HepG2 (cell line): Measurements from ENCODE around the gene UCKL1. TPM values are rescaled to one million over a fixed set of nuclear protein-coding genes. Genes with fewer than 3 reads are reported as not detected.

Experiments
- ATAC-seq: fragments of 200-7000 bp; cut with Tn5 transposase; 3 replicates; pipeline ENCODE4 v1.9.1; 2020; ENCODE audit warnings: mild to moderate bottlenecking, moderate library complexity
- BruUV-seq: library from RNA; stranded (reverse); fragments of 400-500 nt; replicated peaks from 2 replicates; lab custom pipeline; 2021; lab: Mats Ljungman, UMichigan
- CTCF ChIA-PET: fragments of 300-600 bp; formaldehyde crosslinking; extraction: SDS; loops from one replicate; lab custom pipeline; 2021; ENCODE audit warnings: low total read pairs, inconsistent platforms, low intra/inter-chr PET ratio; lab: Yijun Ruan, JAX
- POLR2A ChIA-PET: fragments of 350-600 bp; sonication (Branson Sonifier 250); formaldehyde crosslinking; loops from one replicate; lab custom pipeline; 2020; ENCODE audit warnings: antibody characterized with exemption, inconsistent platforms; lab: Yijun Ruan, JAX
- DNase-seq: peaks from one replicate; pipeline ENCODE4 v3.0.0-alpha.2; 2015; ENCODE audit warnings: low spot score
- FAIRE-seq: peaks from 3 replicates; lab custom pipeline; 2011; peaks lifted over from hg19 to GRCh38; lab: Jason Lieb, UNC
- H2AFZ ChIP-seq: one replicate; pipeline ENCODE4 v1.6.1; 2011; ENCODE audit warnings: low read length, inconsistent platforms
- H3K27ac ChIP-seq: fragments of 300-600 bp; 3 replicates; pipeline ENCODE4 v1.8.0; 2011; ENCODE audit warnings: mixed run types, mild to moderate bottlenecking, mixed read lengths, low read length, inconsistent platforms; ENCODE audit not compliant: insufficient read depth; ENCODE audit errors: extremely low read length
- H3K27me3 ChIP-seq, 2 experiments: fragments of 200-600 bp in 1 of 2; 2 replicates in 1 of 2; 3 replicates in 1 of 2; pipeline versions ENCODE4 v1.6.0 to v1.8.0; 2011; ENCODE audit warnings: low read length in 2 of 2, mild to moderate bottlenecking in 2 of 2, moderate library complexity in 2 of 2, inconsistent platforms in 1 of 2; ENCODE audit not compliant: insufficient read depth in 2 of 2, control insufficient read depth in 1 of 2
- H3K36me3 ChIP-seq, 2 experiments: fragments of 200-600 bp in 1 of 2; replicated peaks in 1 of 2; 2 replicates in 1 of 2; 3 replicates in 1 of 2; pipeline versions ENCODE4 v1.5.1 to v1.8.0; 2011; ENCODE audit warnings: low read length in 2 of 2, inconsistent platforms in 1 of 2; ENCODE audit not compliant: insufficient read depth in 2 of 2, control insufficient read depth in 1 of 2
- H3K4me1 ChIP-seq: 2 replicates; pipeline ENCODE4 v1.5.1; 2012; ENCODE audit warnings: low read length, inconsistent platforms; ENCODE audit not compliant: insufficient read depth
- H3K4me2 ChIP-seq: 2 replicates; pipeline ENCODE4 v1.6.0; 2011; ENCODE audit warnings: low read depth, low read length, inconsistent platforms
- H3K4me3 ChIP-seq, 3 experiments: fragments of 200-600 bp in 1 of 3; sonication (generic), shearing (Covaris generic) in 1 of 3; replicated peaks in 1 of 3; 2 replicates each; pipeline ENCODE4 v1.5.1; 2011 to 2016; ENCODE audit warnings: low read length in 3 of 3, inconsistent platforms in 2 of 3, low read depth in 2 of 3, mild to moderate bottlenecking in 2 of 3, control low read depth in 1 of 3, mixed read lengths in 1 of 3; ENCODE audit not compliant: insufficient read depth in 1 of 3
- H3K79me2 ChIP-seq: one replicate; pipeline ENCODE4 v1.6.1; 2011; ENCODE audit warnings: low read length, inconsistent platforms; ENCODE audit not compliant: insufficient read depth
- H3K9ac ChIP-seq: 2 replicates; pipeline ENCODE4 v1.6.0; 2011; ENCODE audit warnings: mild to moderate bottlenecking, low read depth, low read length, inconsistent platforms; ENCODE audit not compliant: insufficient read depth
- H3K9me3 ChIP-seq: 2 replicates; pipeline ENCODE4 v1.5.1; 2012; ENCODE audit warnings: mild to moderate bottlenecking, low read length
- H4K20me1 ChIP-seq: 2 replicates; pipeline ENCODE4 v1.6.0; 2011; ENCODE audit warnings: inconsistent platforms, mild to moderate bottlenecking, low read length, moderate library complexity; ENCODE audit not compliant: insufficient read depth
- ARNT ChIP-seq: fragments of 450-650 bp; IDR thresholded peaks from 2 replicates; pipeline ENCODE4 v1.6.1; 2017
- NFIB ChIP-seq: sonication (generic); formaldehyde crosslinking; IDR thresholded peaks from 2 replicates; pipeline ENCODE4 v1.9.0; 2021; ENCODE audit warnings: missing genetic modification reagents, mild to moderate bottlenecking, borderline replicate concordance
- NRL ChIP-seq: sonication (generic); formaldehyde crosslinking; IDR thresholded peaks from 2 replicates; pipeline ENCODE4 v1.5.0; 2020; ENCODE audit warnings: missing genetic modification reagents, mild to moderate bottlenecking, moderate library complexity, borderline replicate concordance
- RBM22 ChIP-seq: fragments of 200-400 bp; formaldehyde crosslinking; optimal IDR thresholded peaks from 2 replicates; pipeline ENCODE3; 2017; ENCODE audit warnings: mild to moderate bottlenecking, low read length, moderate library complexity
- RXRA ChIP-seq: sonication (generic); formaldehyde crosslinking; IDR thresholded peaks from 2 replicates; pipeline ENCODE4 v1.5.1; 2020; ENCODE audit warnings: missing genetic modification reagents
- SALL1 ChIP-seq: sonication (generic); formaldehyde crosslinking; IDR thresholded peaks from 2 replicates; pipeline ENCODE4 v1.8.0; 2022; ENCODE audit warnings: mild to moderate bottlenecking, missing genetic modification reagents
- SMC3 ChIP-seq: IDR thresholded peaks from 2 replicates; pipeline ENCODE4 v1.6.1; 2011; ENCODE audit warnings: low read length, improper control_type of control experiment
- SRY ChIP-seq: sonication (generic); formaldehyde crosslinking; IDR thresholded peaks from 2 replicates; pipeline ENCODE4 v1.8.0; 2022; ENCODE audit warnings: mild to moderate bottlenecking, missing genetic modification reagents
- STAG1 ChIP-seq: sonication (generic); formaldehyde crosslinking; IDR thresholded peaks from 2 replicates; pipeline ENCODE4 v1.4.0; 2020; ENCODE audit warnings: missing genetic modification reagents
- STAT5B ChIP-seq: sonication (generic); formaldehyde crosslinking; IDR thresholded peaks from 2 replicates; pipeline ENCODE4 v1.4.0; 2020; ENCODE audit warnings: missing genetic modification reagents
- ZBTB38 ChIP-seq: sonication (generic); formaldehyde crosslinking; IDR thresholded peaks from 2 replicates; pipeline ENCODE4 v1.5.1; 2020; ENCODE audit warnings: mild to moderate bottlenecking, missing genetic modification reagents
- ZC3H13 ChIP-seq: sonication (generic); formaldehyde crosslinking; IDR thresholded peaks from 2 replicates; pipeline ENCODE4 v1.8.1; 2023; ENCODE audit warnings: mild to moderate bottlenecking, missing genetic modification reagents, moderate library complexity
- ZMYM2 ChIP-seq: sonication (generic); formaldehyde crosslinking; IDR thresholded peaks from 2 replicates; pipeline ENCODE4 v1.8.0; 2022; ENCODE audit warnings: mild to moderate bottlenecking, missing genetic modification reagents
- ZNF891 ChIP-seq: sonication (generic); formaldehyde crosslinking; IDR thresholded peaks from 2 replicates; pipeline ENCODE4 v1.5.0; 2020; ENCODE audit warnings: mild to moderate bottlenecking, missing genetic modification reagents
- WGBS: methylation state at CpG from one replicate; pipeline ENCODE4 v1.1.6; 2017; ENCODE audit warnings: low lambda C conversion rate; 5-methylcytosine and 5-hydroxymethylcytosine counted together
- in situ Hi-C: cut with HindIII; loops from 2 replicates; pipeline ENCODE4 v1.10.0; 2017; ENCODE audit warnings: low pct_unique_long_range_greater_than_20kb; ENCODE audit not compliant: extremely low pct_ligation_motif_present
- intact Hi-C: fragments of 100-400 bp; cut with micrococcal nuclease; formaldehyde crosslinking; loops from one replicate; pipeline ENCODE4 v1.10.0; 2022; ENCODE audit not compliant: unreplicated experiment
- polyA plus RNA-seq, 8 experiments: library from polyadenylated mRNA; depleted of rRNA in 3 of 8; stranded (reverse) in 7 of 8; unstranded in 1 of 8; fragments of >200 nt; fragmentation: Illumina TruSeq in 4 of 8; extraction: Trizol in 4 of 8; gene quantifications; 2 replicates each; pipeline versions ENCODE4 v1.2.1 to v1.2.3, GENCODE V29; 2011 to 2016; ENCODE audit warnings: low read depth in 4 of 8, missing spikeins in 1 of 8, mixed read lengths in 1 of 8; ENCODE audit not compliant: insufficient read depth in 1 of 8
- total RNA-seq, 5 experiments: library from RNA; depleted of rRNA; stranded (reverse); fragments of >200 nt; fragmentation: Illumina TruSeq; extraction: Trizol; gene quantifications; 2 replicates each; pipeline ENCODE4 v1.2.3, GENCODE V29; 2016; ENCODE audit warnings: low read depth in 1 of 5
- TF ChIP-seq, protein P1 (sequence below): sonication (generic); formaldehyde crosslinking; IDR thresholded peaks from 2 replicates; pipeline ENCODE4 v1.5.0; 2020; ENCODE audit warnings: missing genetic modification reagents, mild to moderate bottlenecking, borderline replicate concordance
- TF ChIP-seq, protein P2 (sequence below): sonication (generic); formaldehyde crosslinking; IDR thresholded peaks from 2 replicates; pipeline ENCODE4 v1.4.0; 2020; ENCODE audit warnings: missing genetic modification reagents
- TF ChIP-seq, protein P3 (sequence below): sonication (generic); formaldehyde crosslinking; IDR thresholded peaks from 2 replicates; pipeline ENCODE4 v1.5.0; 2020; ENCODE audit warnings: mild to moderate bottlenecking, missing genetic modification reagents, moderate library complexity

UCKL1 gene
- total and polyA plus RNA-seq, 2 of the 13 experiments (the other 11 are each of a cell fraction or from before 2014, with no cell fraction given): 50.2 to 126 TPM

DNA sequence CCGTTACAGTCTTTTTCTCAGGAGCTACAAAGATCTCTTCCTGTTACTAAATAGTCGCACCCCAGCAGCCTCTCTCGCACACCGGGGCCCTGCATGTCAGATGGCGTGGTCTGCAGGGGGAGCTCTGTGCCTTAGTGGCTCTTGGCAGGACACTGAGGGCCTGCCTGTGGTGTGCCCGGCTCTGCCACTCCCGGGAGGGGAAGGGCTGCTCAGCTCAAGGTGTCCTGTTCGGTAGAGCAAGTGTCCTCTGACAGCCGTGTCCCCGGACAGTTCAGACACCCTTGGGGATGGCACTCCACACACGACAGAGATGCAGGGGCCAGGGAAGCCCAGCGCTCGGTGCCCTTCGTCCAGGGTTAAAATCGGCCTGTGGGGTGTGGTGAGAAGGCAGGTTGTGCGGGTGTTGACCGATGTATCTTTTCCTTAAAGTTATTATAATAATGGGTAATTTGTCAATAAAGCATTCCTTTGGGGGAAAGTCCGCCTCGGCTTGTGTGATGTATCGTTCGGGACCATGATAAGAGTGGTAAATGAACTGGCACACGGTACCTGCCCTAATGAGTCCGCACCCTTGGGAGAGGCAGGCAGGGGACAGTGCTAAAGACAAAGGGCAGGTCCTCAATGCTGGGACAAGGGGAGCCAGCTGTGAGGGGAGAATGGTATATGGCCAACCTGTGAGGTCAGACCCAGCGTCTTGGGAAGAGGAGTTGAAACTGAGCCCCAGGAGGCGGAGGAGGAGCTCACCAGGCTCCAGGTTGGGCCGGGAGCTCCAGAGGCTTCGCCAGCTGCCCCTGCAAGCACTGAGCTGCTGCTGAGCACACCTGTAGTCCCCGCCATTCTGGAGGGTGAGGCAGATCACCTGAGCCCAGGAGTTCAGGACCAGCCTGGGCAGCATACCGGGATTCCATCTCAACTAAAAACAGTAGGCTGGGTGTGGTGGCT, 64.9 kb downstream of the UCKL1 start:
- H3K79me2 ChIP-seq: peaks cover 8% of the 10 kb centered on the region
- CTCF ChIA-PET: no interaction called here
- TF ChIP-seq NFIB (CRISPR knock-in tag) (no peak), RXRA (CRISPR knock-in tag) (peak; percentile 6; the same call in 1 of the 2 replicates), ZMYM2 (CRISPR knock-in tag) (no peak), RBM22 (peak; percentile 77), STAG1 (peak; percentile 15; the same call in 1 of the 2 replicates), SALL1 (CRISPR knock-in tag) (peak; percentile 28; the same call in 1 of the 2 replicates), ZBTB38 (CRISPR knock-in tag) (peak; percentile 41; the same call in 1 of the 2 replicates), SRY (CRISPR knock-in tag) (no peak), SMC3 (no peak), STAT5B (CRISPR knock-in tag) (no peak), ZC3H13 (CRISPR knock-in tag) (no peak), ZNF891 (CRISPR knock-in tag) (peak; percentile 69), NRL (peak; percentile 45; the same call in 1 of the 2 replicates), ARNT (no peak)
- TF ChIP-seq, protein P1, sequence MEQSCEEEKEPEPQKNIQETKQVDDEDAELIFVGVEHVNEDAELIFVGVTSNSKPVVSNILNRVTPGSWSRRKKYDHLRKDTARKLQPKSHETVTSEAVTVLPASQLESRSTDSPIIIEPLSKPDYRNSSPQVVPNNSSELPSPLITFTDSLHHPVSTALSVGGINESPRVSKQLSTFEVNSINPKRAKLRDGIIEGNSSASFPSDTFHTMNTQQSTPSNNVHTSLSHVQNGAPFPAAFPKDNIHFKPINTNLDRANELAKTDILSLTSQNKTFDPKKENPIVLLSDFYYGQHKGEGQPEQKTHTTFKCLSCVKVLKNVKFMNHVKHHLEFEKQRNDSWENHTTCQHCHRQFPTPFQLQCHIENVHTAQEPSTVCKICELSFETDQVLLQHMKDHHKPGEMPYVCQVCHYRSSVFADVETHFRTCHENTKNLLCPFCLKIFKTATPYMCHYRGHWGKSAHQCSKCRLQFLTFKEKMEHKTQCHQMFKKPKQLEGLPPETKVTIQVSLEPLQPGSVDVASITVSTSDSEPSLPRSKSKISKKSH (CRISPR knock-in tag): peak; percentile 39; the same call in 1 of the 2 replicates
- TF ChIP-seq, protein P2, sequence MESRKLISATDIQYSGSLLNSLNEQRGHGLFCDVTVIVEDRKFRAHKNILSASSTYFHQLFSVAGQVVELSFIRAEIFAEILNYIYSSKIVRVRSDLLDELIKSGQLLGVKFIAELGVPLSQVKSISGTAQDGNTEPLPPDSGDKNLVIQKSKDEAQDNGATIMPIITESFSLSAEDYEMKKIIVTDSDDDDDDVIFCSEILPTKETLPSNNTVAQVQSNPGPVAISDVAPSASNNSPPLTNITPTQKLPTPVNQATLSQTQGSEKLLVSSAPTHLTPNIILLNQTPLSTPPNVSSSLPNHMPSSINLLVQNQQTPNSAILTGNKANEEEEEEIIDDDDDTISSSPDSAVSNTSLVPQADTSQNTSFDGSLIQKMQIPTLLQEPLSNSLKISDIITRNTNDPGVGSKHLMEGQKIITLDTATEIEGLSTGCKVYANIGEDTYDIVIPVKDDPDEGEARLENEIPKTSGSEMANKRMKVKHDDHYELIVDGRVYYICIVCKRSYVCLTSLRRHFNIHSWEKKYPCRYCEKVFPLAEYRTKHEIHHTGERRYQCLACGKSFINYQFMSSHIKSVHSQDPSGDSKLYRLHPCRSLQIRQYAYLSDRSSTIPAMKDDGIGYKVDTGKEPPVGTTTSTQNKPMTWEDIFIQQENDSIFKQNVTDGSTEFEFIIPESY (CRISPR knock-in tag): peak; percentile 99
- TF ChIP-seq, protein P3, sequence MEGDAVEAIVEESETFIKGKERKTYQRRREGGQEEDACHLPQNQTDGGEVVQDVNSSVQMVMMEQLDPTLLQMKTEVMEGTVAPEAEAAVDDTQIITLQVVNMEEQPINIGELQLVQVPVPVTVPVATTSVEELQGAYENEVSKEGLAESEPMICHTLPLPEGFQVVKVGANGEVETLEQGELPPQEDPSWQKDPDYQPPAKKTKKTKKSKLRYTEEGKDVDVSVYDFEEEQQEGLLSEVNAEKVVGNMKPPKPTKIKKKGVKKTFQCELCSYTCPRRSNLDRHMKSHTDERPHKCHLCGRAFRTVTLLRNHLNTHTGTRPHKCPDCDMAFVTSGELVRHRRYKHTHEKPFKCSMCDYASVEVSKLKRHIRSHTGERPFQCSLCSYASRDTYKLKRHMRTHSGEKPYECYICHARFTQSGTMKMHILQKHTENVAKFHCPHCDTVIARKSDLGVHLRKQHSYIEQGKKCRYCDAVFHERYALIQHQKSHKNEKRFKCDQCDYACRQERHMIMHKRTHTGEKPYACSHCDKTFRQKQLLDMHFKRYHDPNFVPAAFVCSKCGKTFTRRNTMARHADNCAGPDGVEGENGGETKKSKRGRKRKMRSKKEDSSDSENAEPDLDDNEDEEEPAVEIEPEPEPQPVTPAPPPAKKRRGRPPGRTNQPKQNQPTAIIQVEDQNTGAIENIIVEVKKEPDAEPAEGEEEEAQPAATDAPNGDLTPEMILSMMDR (CRISPR knock-in tag): peak; percentile 47

More for the DNA sequence above, 64.9 kb downstream of the UCKL1 start:
- DNase-seq: no peak
- intact Hi-C loops: no loop called here
- H3K4me1 ChIP-seq: peaks cover 8% of the 10 kb centered on the region
- POLR2A ChIA-PET: interaction anchor here (1.8 kb wide), 1 partner anchor 26 kb away, joined by 6 read pairs; the partner anchor contains the start of gene TPD52L2
- WGBS: 96% methylated on average over 25 of the region's 29 CpGs
- H4K20me1 ChIP-seq: peaks cover 12% of the 10 kb centered on the region; the same call in 1 of the 2 replicates
- no peak overlapping the region for H3K9ac ChIP-seq
- H3K4me3 ChIP-seq: no peak overlapping the region
- no peaks in the 10 kb centered on the region for H3K9me3 ChIP-seq
- ATAC-seq: no peak
- H2AFZ ChIP-seq: no peak overlapping the region
- H3K4me2 ChIP-seq: no peak overlapping the region
- in situ Hi-C loops: no loop called here
- no peak overlapping the region for H3K27ac ChIP-seq
- H3K27me3 ChIP-seq: no peaks in the 10 kb centered on the region; a peak in 1 of 5 replicates
- FAIRE-seq: no peak
- peaks cover 31 to 49% of the 10 kb centered on the region in 2 experiments for H3K36me3 ChIP-seq
- BruUV-seq: no TSS peak
